Fibroblast of gingiva (primary cell): ENCODE results near the gene OR8S1.

ENCODE experiments used
- DNase-seq: peaks from one replicate; pipeline ENCODE4 v3.0.0-alpha.2; 2011; ENCODE audit warnings: low read depth

OR8S1 gene

DNA sequence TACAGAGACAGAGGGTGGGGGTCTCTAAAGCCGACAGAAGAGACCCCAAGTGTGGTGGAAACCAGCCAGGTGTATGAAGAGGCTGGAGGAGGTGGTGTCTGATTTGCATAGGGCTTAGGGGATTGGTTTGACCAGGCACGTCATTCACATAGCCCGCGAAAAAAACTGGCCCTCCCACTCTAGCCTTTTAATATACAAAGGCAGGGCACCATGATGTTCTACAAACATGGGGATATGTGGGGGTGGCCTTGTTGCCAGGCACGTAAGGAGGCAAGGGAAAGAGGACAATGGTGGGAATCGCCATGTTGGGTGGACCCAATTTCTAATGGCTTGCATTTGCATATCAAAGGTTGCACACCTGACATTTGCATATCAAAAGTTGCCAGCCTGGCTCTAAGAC, 31.2 kb downstream of the OR8S1 start:
- no peak for DNase-seq

DNA sequence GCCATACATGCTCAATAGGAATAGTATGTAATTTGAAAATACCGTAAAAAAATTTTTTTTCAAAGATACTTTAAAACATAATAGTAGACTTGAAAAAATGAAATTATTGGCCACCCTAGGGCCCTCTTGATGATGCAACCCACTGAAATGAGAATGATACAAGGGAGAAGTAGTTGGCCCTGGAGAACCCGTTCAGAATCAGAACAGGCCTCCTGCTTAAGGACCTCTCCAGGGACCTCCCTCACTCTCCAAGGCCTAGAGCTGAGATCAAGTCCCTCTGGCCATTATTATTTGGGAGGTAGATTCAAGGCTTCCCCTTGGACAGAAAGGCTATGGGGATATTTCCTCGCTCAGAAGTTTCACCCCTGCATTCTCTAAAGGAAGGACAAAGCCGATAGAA, 32.5 kb downstream of the OR8S1 start:
- DNase-seq = no peak

DNA sequence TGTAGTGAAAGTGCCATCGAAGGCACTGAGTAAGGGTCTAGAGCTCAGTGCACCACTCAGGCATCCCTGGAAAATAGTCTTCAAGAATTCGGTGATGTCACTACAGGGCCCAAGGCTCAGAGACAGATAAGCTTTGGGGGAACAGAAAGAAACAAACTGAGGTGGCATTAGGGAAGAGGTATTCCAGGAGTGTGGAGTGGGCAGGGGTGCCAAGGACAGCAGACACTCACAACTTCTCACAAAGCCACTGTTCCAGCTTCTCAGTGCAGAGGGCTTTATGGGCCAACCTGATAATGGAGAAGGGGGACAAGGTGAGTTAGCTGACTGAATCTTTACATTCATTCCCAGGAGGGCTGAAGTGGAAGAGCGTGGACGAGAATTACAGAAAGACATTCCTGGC, 42.3 kb downstream of the OR8S1 start:
- no peak for DNase-seq

DNA sequence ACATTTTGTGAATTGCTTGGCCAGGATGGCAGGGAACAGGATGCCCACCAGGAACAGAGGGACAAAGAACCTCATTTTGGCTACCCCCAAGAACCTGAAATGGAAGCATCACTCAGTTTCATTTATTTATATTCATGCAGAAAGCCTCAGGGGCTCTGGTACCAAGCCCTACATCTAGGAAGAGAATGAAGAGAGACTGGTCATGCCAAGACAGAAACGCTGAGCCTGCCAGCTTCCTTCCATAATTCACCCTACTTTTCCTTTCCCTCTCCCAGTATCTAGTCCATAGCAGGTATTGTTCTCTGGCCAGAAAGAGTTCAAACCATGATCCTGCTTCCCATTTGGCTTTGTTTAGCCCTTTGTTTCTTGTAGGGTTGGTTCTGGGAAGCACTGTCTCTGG, 44.5 kb downstream of the OR8S1 start, which contains the start of gene LALBA:
Gene LALBA, minus strand, starts transcription at position 101 of the 400 bp plus-strand sequence. Its CDS starts 26 bp downstream, at position 75.
- no peak for DNase-seq

DNA sequence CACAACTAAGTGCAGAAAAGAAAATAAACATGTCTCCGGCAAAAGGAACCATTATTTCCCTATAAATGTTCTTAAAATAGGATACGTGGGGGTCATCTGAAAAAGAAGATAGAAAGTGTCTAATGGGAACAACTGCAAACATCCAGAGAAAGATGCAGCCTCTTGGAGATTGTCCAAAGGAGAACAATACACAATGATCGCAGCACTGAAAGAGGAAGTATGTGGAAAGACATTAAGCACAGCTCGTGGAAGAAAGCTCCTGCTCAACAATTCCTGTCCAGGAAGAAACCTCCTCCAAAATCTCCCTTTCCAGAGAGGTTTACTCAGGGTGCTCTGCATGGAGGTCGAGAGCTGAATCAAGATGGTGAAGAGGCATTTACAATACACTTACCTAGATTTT, 46.9 kb downstream of the OR8S1 start:
- DNase-seq = no peak
